Measurements from ENCODE around the gene ZNF181. TPM values are rescaled to one million over a fixed set of nuclear protein-coding genes. Genes with fewer than 3 reads are reported as not detected.

ZNF181 gene
- total and polyA plus RNA-seq, 2 experiments from 2014 or later: 7.4 to 18.9 TPM

GRCh38 chr19:34773555-34773864, 39.5 kb downstream of the ZNF181 start:
- Histone ChIP-seq H3K4me1 (ENCODE audit: insufficient read depth) (no peaks in the 10 kb centered on the region; the same call in 1 of the 2 replicates), H3K4me3 (peak overlapping the region; percentile 85), H3K36me3 (ENCODE audit: insufficient read depth) (no peaks in the 10 kb centered on the region), H3K4me2 (peak overlapping the region; percentile 96), H3K79me2 (replicated peaks; ENCODE audit: insufficient read depth) (no peaks in the 10 kb centered on the region), H4K20me1 (replicated peaks; ENCODE audit: insufficient read depth) (no peaks in the 10 kb centered on the region), H3K27me3 (ENCODE audit: insufficient read depth) (peaks cover 7% of the 10 kb centered on the region; the same call in 1 of the 2 replicates), H3K27ac (ENCODE audit: low read depth) (no peak overlapping the region), H2AFZ (0 out of 2 replicates have a peak overlapping the region, but pooled peaks have one; percentile 18), H3K9me2 (ENCODE audit: insufficient read depth) (peaks cover 10% of the 10 kb centered on the region; the same call in 1 of the 2 replicates), H3F3A (replicated peaks; ENCODE audit: low read depth) (no peaks in the 10 kb centered on the region)
- Mint-ChIP-seq H3K27me3 (ENCODE audit: insufficient read depth, low read depth, poor library complexity) (peaks cover 12% of the 10 kb centered on the region), H3K9me3 (peaks cover 15% of the 10 kb centered on the region), H3K27ac (no peak overlapping the region), H3K4me3 (peak overlapping the region; percentile 86), H3K4me1 (peaks cover 8% of the 10 kb centered on the region), H3K36me3 (ENCODE audit: low read depth) (no peaks in the 10 kb centered on the region; the same call in 2 of the 3 replicates)
- TF ChIP-seq NANOG (IDR thresholded peaks at IDR 0.05; ENCODE audit: borderline replicate concordance): no peak
- TF ChIP-seq, protein P1, sequence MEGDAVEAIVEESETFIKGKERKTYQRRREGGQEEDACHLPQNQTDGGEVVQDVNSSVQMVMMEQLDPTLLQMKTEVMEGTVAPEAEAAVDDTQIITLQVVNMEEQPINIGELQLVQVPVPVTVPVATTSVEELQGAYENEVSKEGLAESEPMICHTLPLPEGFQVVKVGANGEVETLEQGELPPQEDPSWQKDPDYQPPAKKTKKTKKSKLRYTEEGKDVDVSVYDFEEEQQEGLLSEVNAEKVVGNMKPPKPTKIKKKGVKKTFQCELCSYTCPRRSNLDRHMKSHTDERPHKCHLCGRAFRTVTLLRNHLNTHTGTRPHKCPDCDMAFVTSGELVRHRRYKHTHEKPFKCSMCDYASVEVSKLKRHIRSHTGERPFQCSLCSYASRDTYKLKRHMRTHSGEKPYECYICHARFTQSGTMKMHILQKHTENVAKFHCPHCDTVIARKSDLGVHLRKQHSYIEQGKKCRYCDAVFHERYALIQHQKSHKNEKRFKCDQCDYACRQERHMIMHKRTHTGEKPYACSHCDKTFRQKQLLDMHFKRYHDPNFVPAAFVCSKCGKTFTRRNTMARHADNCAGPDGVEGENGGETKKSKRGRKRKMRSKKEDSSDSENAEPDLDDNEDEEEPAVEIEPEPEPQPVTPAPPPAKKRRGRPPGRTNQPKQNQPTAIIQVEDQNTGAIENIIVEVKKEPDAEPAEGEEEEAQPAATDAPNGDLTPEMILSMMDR (conservative IDR thresholded peaks at IDR 0.05; ENCODE audit: low read depth in 2 of 2): no peak
- TF ChIP-seq ZNF462 (CRISPR knock-in tag; IDR thresholded peaks at IDR 0.05): no peak
- TF ChIP-seq ZNF331 (CRISPR knock-in tag; IDR thresholded peaks at IDR 0.05; ENCODE audit: low read depth): no peak
- no peak for TF ChIP-seq STAT1 (IDR thresholded peaks at IDR 0.05; ENCODE audit: unreplicated experiment)
- no peak for TF ChIP-seq POLR2AphosphoS5 (IDR thresholded peaks at IDR 0.05; ENCODE audit: low read depth)
- no peak for TF ChIP-seq CREB1 (CRISPR knock-in tag; IDR thresholded peaks at IDR 0.05; ENCODE audit: low read depth)
- TF ChIP-seq ZNF114 (CRISPR knock-in tag; IDR thresholded peaks at IDR 0.05): no peak
- no peak for DNase-seq (ENCODE audit: low spot score)
- no peak for ATAC-seq
